Raji (cell line): ENCODE data around the gene CHST13.

ENCODE experiments used
- POLR2A ChIP-seq: IDR thresholded peaks from 2 replicates; pipeline ENCODE4 v1.6.1; 2011; ENCODE audit warnings: low read depth, low read length, control low read depth; ENCODE audit not compliant: insufficient read depth

The CHST13 gene

DNA sequence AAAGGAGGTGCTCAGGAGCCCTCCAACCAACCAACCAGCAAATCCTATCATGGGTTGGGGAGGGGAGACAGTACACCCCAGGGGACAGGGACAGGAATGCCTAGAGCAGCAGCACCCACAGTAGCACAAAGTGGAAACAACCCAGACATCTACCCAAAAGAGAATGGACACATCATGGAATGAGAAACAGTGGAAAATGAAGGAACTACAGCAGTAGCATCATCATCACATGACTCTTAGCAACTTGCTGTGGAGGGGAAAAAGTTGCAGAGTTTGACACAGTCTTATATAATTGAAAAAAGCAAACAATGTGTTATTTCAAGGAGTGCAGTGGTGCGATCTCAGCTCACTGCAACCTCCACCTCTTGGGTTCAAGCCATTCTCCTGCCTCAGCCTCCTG lies 23.8 kb downstream of the CHST13 start:
- no peak for TF ChIP-seq POLR2A

- no peak for TF ChIP-seq POLR2A
Measured at GRCh38 chr3:126548556-126549466, 24.9 kb downstream of the CHST13 start.

GRCh38 chr3:126549861-126550487 lies 26.0 kb downstream of the CHST13 start:
- no peak for TF ChIP-seq POLR2A

DNA sequence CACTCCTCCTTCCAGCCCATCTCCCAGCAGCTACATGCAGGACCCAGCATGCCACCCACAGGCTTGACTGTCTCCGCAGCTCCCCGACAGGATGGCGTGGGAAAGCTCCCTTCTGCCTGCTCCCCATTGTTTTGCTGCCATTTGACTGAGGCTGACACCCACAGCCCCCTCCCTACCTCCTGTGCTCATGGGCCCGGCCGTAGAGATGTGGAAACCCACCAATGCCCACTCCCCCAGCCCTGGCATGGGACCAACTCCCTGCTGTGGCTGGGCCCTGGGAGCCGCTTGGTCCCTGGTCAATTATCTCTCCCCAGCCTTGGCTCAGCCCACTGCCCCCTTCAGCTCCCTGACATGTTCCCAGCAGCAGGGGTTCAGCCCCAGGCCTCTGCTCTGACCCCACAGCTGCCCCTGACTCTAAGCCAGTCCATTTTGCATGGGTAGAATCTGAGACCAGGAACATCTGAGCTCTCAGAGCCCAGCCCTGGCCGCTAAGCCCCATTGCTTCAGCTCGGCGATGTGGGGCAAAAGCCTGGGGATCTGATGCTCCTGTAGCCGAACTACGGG lies 26.6 kb downstream of the CHST13 start:
- TF ChIP-seq POLR2A, result no peak

GRCh38 chr3:126551121-126551838 lies 27.3 kb downstream of the CHST13 start:
- TF ChIP-seq POLR2A, result no peak

DNA sequence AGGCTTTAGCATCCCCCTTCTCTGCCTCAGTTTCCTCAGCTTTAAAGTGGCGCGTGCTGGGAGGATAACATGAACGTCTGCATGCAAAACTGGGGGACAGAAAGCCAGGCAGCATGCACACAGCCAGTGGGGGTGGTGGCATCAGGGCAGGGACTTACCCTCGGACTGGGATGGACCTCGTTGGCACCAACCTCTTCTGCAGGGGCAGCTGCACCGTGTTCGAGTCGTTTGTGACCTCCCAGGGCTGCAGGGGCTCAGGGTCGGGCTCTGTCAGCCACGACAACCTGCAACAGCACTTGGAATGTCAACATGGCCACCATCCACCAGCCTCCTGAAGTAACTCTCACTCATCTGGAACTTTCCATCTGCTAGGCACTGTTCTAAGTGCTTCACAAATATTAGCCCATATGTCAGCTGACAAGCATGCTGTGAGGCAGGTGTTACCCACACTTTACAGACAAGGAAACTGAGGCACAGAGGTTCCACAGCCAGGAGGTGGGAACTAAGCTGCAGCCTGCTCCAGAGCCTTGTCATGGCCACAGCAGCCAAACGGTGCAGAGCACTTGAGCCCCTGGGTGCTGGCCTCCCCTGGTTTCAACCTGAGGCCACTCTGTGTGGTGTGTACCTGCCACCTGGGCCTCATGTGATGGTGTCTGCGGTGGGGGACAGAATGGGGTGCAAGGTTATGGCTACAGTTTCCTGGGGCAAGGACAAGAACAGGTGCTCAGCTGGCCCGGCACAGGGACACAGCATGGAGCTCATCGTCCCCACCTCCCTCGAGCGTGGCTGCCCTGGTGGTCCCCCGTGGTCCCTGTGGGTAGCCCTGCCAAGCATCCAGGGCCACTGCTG lies 28.1 kb downstream of the CHST13 start:
- no peak for TF ChIP-seq POLR2A

DNA sequence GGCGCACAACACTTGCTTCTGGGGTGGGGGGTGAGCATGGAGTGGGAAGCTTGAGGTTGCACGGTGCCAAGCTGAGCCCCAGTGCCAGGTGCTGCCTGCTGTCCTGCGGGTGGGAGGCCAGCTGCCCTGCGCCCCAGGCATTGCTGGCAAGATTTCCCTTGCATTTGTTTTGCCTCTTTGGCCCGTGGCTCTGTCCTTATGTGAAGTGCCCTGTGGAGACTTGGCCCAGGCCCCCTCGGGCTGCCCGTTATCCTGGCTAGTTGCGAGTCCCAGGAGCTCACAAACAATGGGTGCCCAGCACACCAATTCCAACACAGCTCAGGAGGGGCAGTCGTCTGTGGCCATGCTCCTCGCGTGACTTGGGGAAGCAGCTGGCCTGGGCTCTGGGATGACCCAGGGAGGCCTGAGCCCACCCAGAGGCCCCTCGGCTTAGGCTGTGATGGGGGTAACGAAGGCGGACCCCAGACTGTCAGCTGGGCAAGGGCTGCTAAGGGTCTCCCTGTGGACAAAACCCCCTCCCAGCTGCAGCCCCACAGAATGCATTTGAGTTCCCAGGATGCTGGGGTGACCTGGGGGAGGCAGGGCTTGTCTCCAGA lies 28.8 kb downstream of the CHST13 start:
- TF ChIP-seq POLR2A, result no peak

GRCh38 chr3:126553284-126554084 lies 29.5 kb downstream of the CHST13 start:
- TF ChIP-seq POLR2A, result no peak

- TF ChIP-seq POLR2A, result no peak
Measured at GRCh38 chr3:126554560-126555525, 30.9 kb downstream of the CHST13 start.

DNA sequence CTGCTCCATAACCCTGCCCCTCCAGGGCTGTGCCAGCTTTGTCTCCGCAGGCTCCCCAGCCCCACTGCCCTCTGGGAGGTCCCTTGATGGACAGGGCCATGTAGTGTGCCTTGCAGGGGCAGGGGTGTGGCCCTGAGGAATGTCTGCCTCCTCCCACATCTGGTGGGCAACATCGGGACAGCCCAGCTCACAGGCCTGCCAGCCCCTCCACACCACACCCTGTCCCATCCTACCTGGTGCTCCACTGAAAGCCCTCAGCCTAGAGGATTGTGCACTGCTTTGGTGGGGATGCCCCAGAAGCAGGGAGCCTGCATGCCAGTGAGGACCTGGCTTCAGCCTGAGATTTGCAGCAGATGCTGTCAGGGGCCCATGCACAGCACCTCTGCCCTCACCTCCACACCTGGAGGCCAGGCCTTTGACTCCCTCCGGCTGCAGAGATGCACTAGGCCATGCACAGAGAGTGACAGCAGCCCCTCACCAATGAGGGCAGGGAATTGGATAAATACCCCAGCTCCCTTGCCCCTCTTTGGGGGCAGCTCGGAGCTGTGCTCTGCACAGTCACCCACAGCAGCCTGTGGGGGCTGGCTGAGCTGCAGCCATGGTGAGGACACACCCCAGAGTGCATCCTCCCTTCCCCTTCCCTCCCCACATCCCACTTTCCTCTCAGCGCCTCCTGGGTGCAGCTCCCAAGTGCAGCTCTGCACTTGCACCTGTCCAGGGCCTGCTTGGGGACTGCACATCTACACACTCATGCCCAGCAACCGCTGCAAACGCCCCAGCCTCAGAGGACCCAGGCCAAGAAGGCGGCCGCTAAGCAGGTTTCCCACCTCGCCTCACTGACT lies 32.1 kb downstream of the CHST13 start:
- TF ChIP-seq POLR2A, result no peak

GRCh38 chr3:126556637-126557414 lies 32.9 kb downstream of the CHST13 start:
- no peak for TF ChIP-seq POLR2A
